ENCODE measurements around the gene ROMO1.
"Not testable (repeated sequence)": the region's sequence is repeated elsewhere in the genome, so short reads cannot be mapped to it uniquely, and the experiment has no call there.

The ROMO1 gene

DNA sequence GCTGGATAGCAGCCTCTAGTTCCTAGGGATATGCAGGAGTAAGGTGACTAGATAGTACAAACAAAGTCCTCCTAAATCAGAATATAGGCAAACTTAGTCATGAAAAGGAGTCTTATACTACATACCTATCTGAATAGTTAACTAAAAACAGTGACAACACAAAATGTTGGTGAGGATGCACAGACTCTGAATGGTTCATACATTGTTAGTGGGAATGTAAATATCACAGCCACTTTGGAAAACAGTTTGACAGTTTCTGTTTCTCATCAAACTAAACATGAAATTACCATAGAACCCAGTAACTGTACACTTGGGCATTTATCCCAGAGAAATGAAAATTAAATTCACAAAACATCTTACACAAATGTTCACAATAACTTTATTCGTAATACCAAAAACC lies 17.2 kb upstream of the ROMO1 start:
- no peak for DNase-seq

DNA sequence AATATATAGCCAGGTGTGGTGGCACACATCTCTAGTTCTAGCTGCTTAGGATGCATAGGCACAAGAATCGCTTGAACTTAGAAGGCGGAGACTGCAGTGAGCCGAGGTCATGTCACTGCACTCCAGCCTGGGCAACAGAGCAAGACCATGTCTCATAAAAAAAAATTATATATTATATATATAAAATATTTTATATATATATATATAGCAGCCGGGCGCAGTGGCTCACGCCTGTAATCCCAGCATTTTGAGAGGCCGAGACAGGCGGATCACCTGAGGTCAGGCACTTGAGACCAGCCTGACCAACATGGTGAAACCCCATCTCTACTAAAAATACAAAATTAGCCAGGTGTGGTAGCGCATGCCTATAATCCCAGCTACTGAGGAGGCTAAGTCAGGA lies 13.8 kb upstream of the ROMO1 start:
- DNase-seq: not testable (repeated sequence)

DNA sequence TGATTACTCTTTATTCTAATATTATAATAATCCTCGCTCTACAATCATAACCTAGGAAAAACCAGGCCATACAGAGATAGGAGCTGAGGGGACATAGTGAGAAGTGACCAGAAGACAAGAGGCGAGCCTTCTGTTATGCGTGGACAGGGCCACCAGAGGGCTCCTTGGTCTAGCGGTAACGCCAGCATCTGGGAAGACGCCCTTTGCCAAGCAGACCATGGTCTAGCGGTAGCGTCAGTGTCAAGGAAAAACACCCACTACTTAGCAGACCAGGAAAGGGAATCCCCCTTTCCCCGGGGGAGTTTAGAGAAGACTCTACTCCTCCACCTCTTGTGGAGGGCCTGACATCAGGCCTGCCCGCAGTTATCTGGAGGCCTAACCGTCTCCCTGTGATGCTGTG lies 12.3 kb upstream of the ROMO1 start:
- not testable (repeated sequence) for DNase-seq

DNA sequence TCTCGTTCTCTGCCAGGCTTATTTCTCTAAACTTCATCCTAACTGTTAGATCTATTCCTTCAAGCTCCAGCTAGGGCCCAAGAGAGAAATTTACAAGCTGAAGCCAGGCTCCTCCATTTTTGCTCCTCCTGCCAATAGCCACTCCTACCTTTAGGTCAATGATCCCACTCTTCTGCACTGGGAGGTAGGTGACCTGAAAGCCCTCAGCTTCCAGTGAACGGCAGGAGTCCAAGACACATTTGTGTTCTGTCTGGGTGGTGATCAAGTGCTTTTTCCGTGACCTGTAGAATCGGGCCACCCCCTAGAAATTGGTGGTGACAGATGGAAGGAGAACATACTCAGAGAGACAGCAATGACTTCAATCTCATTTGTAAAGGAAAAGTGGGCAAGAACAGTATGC lies 8.9 kb upstream of the ROMO1 start:
- DNase-seq: no peak

DNA sequence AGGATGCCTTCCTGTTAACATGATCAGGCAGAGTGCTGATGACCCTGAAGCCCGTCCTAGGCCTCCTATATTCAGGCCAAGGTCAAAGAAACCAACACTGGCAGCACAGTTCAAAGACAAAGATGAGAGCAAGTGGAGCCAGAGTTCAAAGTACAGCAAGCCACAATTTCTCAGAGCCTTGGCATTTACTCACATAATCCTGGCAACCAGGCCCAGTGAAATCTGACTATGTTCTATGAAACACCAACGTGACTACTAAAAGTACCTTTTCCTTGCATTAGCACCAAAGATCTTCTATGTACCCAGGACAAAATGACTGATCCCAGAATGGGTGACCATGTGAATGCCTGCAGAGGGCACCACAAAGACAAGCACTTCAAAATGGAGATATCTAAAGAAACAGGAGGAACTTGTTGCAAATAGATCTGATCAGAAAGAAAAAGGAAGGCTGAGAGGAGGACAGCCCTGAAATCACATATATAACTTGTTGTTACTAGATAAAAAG lies 3.9 kb upstream of the ROMO1 start:
- no peak for DNase-seq

DNA sequence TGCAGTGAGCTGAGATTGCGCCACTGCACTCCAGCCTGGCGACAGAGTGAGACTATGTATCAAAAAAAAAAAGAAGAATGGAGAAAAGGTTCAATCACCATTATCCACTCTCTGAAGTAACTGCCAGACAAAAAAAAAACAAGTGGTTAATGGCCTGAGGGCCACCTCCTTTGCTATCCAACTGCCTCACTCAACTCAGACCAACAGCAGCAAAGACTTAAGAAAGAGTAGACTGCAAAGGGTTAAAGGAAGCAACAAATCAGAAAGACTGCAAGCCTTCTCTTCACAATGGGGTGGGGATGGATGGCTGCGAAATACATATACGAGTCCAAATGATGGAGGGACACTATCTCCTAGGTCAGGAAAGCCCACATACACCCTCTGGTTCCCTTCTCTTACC lies 3.2 kb upstream of the ROMO1 start:
- DNase-seq: no peak

DNA sequence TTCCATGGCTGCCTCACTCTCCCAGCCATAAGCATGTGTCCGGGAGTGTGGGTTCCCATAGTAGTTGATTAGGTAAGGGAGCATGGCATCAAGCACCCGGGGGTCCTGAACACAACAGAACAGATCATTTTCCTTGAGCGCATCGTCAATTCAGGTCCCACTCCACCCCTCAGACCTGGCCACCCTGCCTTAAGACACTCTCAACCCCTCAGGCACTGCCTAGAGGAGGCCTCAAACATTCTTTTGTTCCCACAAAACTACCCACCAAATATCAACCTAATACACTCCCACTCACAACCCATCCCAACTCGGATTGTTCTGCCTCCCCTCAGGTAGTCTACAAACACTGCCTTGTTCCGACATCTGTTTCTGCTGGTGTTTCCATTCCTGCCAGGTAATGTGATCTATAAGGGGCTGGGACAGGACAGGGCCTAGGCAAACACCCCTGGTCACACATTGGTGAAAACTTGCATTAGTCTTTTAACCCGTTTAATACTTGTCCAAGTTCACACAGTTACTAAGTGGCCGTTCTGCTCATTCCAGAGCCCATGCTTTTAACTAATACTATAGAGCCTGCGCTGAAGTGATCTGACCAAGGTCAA lies 1.4 kb upstream of the ROMO1 start:
- DNase-seq: no peak

DNA sequence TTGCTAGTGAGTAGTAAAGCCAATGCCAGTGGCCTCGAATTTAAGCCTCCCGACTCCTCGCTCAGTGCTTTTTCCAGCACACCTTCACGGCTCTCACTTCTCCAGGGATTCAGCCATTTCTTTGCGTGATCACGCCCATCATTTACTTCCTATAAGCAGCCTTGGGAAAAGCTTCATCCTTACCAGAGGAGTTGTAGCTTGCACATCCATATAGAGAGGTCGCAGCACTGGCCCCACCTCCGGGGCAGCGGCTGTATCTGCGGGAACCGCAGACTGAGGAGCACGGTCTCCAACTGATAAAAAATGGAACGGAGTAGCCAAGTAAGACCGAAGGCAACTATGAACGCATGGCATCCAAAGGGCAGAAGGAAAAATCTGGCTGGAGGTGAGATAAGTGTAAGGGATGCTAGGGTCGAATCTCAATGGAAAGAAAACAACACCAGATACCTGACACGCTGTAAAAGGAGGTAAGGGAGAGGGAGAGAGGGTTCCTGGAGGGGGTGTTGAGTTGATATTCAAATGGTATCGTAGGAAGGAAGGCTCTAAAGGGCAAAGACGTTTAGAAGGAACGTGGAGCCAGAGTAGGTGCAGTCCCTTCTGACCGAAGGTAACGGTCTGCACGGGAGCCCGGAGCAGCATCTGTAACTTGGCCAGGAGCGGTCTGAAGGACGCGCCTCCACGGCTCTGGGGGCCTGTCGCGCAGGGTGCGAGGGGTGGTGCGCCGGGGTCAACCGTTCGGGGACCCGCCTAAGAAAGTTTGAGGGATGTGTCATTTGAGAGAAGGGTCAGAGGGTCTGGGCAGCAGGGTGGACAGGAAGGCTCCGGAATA lies 693 bp upstream of the ROMO1 start:
- peak in 1 of 4 experiments; percentile 18 for DNase-seq

DNA sequence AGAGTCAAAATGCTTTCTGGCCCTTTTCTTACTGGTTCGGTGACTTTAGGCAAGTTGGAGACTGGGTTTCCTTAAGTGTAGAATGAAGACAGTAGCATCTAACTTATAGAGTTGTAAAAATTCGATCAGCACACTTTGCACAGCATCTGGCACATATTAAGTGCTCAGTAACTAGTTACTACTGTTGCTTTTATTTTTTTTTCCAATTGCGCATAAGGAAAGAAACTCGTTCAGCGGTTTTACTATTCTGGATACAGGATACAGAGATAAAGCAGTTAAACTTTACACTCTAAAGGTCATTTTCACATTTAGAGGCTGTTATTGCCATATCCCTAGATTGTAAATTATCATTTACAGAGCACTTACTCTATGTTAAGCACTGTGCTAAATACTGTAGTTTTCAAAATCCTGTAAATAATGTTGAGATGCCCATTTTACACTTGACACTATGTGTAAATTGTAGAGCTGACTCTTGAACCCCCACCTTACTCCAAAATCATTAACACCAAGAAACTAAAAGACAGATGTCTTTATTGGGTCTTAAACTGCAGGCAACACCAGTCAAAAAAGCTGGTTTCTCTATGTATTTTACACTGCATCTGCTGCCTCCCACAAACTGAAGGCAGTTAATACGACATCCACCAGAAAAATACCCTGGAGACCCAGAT lies 886 bp downstream of the ROMO1 start:
- no peak for DNase-seq

DNA sequence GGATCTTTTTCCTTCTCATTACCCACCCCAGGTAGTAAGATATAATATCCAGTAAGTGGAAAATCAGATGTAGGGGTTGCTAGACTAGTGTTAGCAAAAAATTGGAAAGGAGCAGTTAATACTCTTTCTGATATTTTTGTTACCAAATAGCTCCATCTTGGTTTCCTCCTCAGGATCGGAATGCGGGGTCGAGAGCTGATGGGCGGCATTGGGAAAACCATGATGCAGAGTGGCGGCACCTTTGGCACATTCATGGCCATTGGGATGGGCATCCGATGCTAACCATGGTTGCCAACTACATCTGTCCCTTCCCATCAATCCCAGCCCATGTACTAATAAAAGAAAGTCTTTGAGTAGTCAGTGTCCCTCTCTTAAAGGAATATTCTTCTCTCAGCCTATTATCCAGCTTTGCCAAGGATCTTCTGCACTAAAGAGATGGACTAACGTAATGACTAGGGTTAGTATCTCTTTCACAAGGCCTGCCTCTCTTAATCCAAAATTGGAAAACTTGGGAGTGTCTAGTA lies 1.5 kb downstream of the ROMO1 start:
- no peak for DNase-seq

DNA sequence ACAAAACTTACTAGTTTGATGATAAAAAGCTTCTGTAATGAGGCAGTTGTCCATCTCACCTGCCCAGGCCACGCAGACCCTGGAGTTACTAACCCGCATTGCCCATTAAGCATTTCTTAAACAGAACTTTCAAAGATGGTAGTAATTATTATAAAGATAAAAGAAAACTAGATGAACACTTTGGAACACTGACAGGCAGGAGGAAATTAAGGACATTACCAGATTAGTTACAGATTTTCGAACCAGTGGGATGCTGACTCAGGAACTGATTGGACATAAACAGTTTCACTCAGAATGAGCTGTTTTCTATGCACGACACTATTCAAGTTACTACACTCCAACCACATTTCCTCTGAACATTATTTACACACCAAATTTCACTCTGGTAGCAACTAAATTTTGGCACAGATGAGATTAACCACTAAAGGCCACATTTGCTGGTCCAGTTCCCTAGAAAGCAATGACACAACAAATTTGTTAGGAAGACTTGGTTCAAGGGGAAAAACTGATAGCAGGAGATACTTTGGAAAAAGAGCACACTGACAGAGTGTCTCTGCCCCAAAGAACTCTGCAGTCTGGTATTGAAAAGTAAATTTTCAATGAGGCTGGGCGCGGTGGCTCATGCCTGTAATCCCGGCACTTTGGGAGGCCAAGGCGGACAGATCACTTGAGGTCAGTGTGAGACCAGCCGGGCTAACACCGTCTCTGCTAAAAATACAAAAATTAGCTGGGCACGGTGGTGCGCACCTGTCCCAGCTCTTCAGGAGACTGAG lies 3.0 kb downstream of the ROMO1 start:
- no peak for DNase-seq

DNA sequence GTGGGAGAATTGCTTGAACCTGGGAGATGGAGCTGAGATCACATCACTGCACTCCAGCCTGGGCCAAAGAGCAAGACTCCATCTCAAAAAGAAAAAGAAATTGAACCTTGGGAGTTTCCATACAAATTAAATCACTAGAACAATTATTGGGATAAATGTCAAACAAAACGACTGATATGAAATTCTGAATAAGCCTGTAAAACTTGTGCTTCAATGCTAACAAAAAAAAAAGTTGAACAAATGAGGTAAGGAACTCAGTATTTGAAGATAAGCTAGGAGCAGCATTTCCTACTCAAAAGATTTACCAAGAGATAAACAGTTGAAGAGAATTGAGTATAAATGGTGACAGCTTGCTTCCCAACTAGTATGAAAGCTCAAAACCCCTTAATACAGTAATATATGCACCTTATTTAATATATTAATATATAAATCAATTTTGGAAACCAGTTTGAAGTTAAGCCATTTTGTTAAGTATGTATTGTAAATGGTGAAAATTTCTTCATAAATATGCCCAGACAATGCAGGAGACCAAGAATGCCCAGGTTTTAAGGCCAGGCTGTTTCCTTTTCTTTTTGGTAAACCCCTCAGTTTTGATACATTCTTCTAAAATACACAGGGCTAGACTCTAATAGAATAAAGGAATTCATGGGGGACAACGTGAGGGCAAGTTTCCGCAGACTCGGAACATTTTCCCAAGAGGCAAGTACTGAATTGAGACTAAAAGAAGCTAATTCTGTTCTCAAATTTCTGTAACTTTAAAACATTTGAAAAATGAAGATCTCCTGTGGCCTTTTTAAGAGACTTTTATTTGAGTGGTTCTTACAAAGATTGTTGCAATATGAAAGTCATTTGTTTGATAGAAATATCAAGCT lies 3.9 kb downstream of the ROMO1 start:
- DNase-seq: no peak

DNA sequence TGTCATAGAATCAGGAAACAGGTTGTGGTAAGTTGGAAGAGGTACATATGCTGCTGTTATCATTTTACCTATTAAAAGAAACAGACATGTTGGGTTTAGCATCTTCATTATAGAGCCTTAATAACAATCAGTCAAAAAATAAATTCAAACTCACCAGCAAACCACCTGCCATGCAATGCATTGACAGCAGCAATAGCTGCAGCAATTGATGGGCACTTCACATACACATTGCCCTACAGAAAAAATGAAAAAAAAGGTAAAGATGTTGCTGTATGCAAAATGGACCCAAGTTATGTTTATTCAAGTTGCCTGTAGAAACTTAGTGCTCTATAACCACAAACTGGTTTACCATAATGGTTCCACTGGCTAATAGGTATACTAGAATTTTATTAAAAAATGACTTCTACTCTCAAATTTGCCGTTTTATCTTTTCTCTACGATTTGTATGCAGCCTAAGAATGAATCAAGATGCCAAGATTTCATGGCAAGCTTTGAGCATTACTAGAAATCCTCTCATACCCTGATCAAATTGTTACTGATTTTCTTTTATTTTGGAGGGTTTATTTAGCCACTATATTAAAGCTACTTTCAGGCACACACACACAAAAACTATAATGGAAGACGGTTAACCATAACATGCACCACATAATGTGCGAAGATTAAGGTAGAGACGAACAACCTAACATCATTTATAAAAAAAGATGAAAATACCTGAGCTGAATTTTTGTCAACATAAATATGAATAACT lies 5.5 kb downstream of the ROMO1 start:
- no peak for DNase-seq

DNA sequence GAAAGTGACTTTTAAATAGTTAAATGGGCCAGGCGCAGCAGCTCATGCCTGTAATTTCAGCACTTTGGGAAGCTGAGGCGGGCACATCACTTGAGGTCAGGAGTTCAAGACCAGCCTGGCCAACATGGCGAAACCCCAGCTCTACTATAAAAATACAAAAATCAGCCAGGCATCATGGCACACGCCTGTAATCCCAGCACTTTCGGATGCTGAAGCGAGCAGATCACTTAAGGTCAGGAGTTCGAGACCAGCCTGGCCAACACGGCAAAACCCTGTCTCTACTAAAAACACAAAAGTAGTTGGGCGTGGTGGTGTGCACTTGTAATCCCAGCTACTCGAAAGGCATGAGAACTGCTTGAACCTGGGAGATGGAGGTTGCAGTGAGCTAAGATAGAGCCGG lies 6.7 kb downstream of the ROMO1 start:
- DNase-seq: not testable (repeated sequence)

DNA sequence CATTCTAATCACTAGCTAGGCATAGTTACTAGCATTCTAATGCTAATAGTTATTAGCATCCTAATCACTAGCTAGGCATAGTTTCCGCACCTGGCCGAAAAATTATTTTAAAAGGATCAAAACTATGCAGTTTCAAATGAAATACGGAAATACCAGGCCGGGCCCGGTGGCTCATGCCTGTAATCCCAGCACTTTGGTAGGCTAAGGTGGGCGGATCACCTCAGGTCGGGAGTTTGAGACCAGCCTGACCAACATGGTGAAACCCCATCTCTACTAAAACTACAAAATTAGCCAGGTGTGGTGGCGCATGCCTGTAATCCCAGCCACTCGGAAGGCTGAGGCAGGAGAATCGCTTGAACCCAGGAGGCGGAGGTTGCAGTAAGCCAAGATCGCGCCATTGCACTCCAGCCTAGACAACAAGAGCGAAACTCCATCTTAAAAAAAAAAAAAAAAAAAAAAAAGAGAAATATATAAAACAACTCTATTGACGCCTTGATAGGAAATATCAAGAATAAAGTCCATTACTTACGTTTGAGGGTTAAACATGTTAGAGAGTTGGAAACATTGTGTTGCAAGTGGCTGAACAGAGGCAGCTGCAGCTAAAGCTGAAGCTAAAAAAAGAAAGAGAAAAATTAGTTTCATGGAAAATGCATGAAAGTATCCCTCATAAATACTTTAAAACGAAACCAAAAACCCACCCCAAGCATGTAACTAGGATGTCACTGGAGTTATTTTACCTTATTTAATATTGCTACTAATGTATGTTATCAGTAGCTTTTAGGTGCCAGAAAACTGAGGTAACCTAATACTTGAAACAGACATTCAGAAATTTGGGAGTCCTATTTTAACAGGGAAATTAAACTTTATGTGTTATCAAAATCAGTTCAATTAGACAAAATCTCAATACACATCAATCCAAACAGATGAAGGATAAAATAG lies 7.7 kb downstream of the ROMO1 start:
- not testable (repeated sequence) for DNase-seq

DNA sequence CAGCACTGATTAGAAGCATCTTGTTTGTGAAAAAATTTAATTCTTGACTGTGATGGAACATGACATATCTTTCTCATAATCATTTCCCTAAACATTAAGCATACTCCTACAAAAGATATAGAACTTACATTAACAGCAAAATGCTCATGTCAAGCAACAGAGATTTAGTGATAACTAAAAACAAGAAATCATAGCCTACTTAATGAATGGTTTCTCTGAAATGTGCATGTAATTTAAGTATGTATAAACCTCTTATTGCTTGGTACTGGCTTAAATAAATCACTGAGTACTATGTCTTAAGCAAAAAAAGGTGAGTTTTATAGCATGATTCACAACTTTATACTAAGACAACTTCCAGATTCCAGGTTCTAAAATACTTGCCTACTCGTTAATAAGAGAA lies 9.3 kb downstream of the ROMO1 start:
- DNase-seq: no peak

DNA sequence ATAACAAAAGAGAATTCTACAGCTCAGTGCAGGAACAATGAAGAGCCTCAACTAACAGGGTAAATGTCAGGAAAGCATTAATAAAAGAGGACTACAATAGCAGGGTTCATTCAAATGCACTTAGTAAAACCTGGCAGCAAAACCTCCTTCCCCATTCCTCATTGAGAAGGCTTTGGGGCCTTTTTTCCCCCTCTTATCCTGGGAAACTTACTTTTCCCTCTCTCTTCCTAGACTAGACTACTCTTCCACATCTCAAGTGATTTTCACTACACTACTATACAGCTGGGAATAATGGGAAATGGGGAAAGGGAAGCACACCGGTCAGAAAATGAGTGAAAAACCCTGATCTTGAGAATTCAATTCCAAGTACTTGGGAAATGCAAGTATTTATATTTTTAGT lies 10.1 kb downstream of the ROMO1 start:
- DNase-seq: no peak

DNA sequence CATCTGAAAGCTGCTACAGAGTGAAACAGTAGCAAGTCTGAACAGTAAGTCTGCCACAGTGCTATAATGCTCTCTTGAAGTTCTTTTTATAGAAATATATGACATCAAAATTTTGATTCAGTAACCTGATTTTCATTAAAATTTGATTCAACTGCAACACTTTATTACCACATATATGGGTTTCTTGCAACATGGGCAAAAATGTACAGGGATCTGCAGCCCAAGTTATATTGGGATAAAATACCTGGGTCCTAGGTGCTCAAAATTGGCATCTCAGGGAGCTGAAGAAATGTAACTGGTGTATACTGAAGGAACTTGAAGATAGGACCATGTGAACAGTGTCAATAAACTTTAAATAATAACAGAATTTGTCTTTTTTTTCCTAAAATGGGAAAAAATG lies 10.8 kb downstream of the ROMO1 start:
- no peak for DNase-seq

DNA sequence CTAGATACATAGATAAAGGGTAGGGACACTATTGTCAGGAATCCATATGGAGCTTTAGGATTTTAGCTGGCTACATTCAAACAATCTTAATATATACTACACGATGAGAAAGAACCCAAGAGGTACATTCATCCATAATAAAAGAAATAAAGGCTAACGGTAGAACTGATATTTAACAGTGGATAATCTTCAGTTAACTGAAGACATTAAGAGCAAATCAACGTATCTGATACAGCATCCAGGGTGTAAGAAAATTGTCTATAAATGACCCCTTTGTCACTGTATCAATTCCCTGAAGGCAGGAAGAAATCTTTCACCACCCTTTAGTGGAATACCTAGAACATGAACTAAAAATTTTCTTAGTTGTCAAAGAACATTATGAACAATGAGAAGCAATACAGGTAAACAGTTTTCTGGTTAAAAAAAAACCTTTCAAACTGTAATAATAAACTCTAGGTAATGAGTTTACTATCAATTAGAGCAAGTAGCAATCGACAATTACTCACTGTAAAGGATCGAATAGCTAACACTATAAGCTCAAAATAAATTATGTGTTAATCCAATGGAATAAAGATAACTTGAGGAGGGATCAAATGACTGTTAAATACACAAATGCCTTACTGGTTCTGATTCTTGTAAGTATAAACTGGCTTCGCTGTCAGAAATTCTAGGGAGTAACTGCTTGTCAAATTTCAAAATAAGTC lies 11.8 kb downstream of the ROMO1 start:
- DNase-seq: no peak

All from suppressor macrophage (primary cell).